Measurements from ENCODE around the gene FIG4.
"Not testable (repeated sequence)": the region's sequence is repeated elsewhere in the genome, so short reads cannot be mapped to it uniquely, and the experiment has no call there.

Gene FIG4

DNA sequence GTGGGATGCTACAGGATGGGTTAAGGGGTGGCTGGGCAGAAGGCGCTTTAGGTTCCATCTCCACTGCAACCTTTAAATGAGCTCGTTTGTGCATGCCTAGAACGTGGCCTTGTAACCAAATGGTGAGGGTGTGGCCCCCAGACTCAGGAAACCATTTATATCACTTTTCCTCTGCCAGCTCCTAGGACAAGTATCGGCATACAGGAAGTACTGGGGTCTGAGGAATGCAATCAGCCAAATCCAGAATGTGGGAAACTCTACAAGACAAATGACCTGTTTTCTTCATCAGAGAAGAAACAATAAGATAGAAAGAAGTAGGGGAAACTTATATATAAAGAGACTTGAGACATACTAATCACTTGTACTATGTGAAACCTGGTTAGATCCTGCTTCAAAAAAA is 21.3 kb upstream of the FIG4 start:
- Histone ChIP-seq H3K27ac (no peak overlapping the region), H3K4me3 (no peak overlapping the region)
- no peak for TF ChIP-seq CTCF (IDR thresholded peaks at IDR 0.05)
- DNase-seq (ENCODE audit: low spot score): no peak

DNA sequence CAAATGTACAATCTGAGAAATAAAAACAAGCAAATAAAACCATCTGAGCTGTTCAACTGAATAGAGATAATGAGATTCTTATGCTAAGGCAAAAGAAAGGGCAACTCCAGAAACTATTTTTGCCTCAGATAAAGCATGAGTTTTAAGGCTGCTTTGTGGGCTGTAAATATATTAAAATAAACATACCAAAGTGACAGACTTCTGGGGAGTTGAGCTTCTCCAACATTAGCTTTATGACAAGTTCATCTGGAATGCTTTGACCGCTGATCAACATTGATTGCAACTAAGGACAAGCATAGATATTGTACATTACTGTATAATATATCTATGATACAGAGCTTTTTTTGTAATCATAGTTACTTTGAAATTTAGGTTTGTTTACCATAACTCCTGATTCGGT is 19.4 kb upstream of the FIG4 start:
- no peak for DNase-seq (ENCODE audit: low spot score)
- no peak for TF ChIP-seq CTCF (IDR thresholded peaks at IDR 0.05)
- Histone ChIP-seq H3K27ac (no peak overlapping the region), H3K4me3 (no peak overlapping the region)

GRCh38 chr6:109672175-109672574 is 18.9 kb upstream of the FIG4 start:
- H3K4me3 ChIP-seq: no peak overlapping the region
- no peak for TF ChIP-seq CTCF (IDR thresholded peaks at IDR 0.05)
- no peak for DNase-seq (ENCODE audit: low spot score)
- no peak overlapping the region for H3K27ac ChIP-seq

- DNase-seq (ENCODE audit: low spot score): no peak
- TF ChIP-seq CTCF (IDR thresholded peaks at IDR 0.05): no peak
- no peak overlapping the region for H3K27ac ChIP-seq
- H3K4me3 ChIP-seq: no peak overlapping the region
These were observed 18.3 kb upstream of the FIG4 start for GRCh38 chr6:109672839-109673238.

GRCh38 chr6:109676724-109677123 is 14.4 kb upstream of the FIG4 start:
- H3K27ac ChIP-seq: no peak overlapping the region
- no peak for DNase-seq (ENCODE audit: low spot score)
- no peak overlapping the region for H3K4me3 ChIP-seq
- TF ChIP-seq CTCF (IDR thresholded peaks at IDR 0.05): no peak

- no peak overlapping the region for H3K27ac ChIP-seq
- DNase-seq (ENCODE audit: low spot score): no peak
- H3K4me3 ChIP-seq: no peak overlapping the region
- TF ChIP-seq CTCF (IDR thresholded peaks at IDR 0.05): no peak
These were observed 12.9 kb upstream of the FIG4 start for GRCh38 chr6:109678240-109678639.

DNA sequence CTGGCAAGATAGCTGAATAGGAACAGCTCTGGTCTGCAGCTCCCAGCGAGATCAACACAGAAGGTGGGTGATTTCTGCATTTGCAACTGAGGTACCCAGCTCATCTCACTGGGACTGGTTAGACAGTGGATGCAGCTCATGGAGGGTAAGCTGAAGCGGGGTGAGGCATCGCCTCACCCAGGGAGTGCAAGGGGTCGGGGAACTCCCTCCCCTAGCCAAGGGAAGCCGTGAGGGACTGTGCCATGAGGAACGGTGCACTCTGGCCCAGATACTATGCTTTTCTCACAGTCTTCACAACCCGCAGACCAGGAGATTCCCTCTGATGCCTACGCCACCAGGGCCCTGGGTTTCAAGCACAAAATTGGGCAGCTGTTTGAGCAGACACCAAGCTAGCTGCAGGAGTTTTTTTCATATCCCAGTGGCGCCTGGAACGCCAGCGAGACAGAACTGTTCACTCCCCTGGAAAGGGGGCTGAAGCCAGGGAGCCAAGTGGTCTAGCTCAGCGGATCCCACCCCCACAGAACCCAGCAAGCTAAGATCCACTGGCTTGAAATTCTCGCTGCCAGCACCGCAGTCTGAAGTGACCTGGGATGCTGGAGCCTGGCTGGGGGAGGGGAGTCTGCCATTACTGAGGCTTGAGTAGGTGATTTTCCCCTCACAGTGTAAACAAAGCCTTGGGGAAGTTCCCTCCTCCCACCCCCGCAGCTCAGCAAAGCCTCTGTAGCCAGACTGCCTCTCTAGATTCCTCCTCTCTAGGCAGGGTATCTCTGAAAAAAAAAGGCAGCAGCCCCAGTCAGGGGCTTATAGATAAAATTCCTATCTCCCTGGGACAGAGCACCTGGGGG is 12.2 kb upstream of the FIG4 start:
- not testable (repeated sequence) for DNase-seq (ENCODE audit: low spot score); H3K27ac ChIP-seq; H3K4me3 ChIP-seq

Measured in coronary artery (tissue), 2 donors.